HepG2 (cell line): ENCODE measurements around the gene TARM1. TPM values are rescaled to one million over a fixed set of nuclear protein-coding genes. Genes with fewer than 3 reads are reported as not detected.

Experiments used
- AHDC1 ChIP-seq: sonication (generic); formaldehyde crosslinking; IDR thresholded peaks from 2 replicates; pipeline ENCODE4 v1.5.1; 2020; ENCODE audit warnings: mild to moderate bottlenecking, missing genetic modification reagents, borderline replicate concordance
- BHLHE40 ChIP-seq: IDR thresholded peaks from 2 replicates; pipeline ENCODE4 v1.6.1; 2011; ENCODE audit warnings: low read length, improper control_type of control experiment
- CEBPB ChIP-seq: IDR thresholded peaks from 2 replicates; pipeline ENCODE4 v1.6.1; 2011; ENCODE audit warnings: low read depth, low read length, improper control_type of control experiment, borderline replicate concordance
- EP300 ChIP-seq, 3 experiments: sonication (generic) in 1 of 3; formaldehyde crosslinking in 1 of 3; IDR thresholded peaks; 2 replicates each; pipeline versions ENCODE4 v1.5.1 to v1.6.1; 2011 to 2020; ENCODE audit warnings: low read depth in 2 of 3, low read length in 2 of 3, borderline replicate concordance in 1 of 3, improper control_type of control experiment in 1 of 3, mild to moderate bottlenecking in 1 of 3, missing genetic modification reagents in 1 of 3, moderate library complexity in 1 of 3
- GATAD1 ChIP-seq: IDR thresholded peaks from 2 replicates; pipeline ENCODE4 v1.6.1; 2016; ENCODE audit warnings: missing genetic modification reagents, missing compliant biosample characterization
- PHF8 ChIP-seq: sonication (generic); formaldehyde crosslinking; IDR thresholded peaks from 2 replicates; pipeline ENCODE4 v1.5.0; 2020; ENCODE audit warnings: missing genetic modification reagents
- POGZ ChIP-seq: sonication (generic); formaldehyde crosslinking; IDR thresholded peaks from 2 replicates; pipeline ENCODE4 v1.4.0; 2020; ENCODE audit warnings: mild to moderate bottlenecking, missing genetic modification reagents
- SIX4 ChIP-seq: sonication (generic); formaldehyde crosslinking; IDR thresholded peaks from 2 replicates; pipeline ENCODE4 v1.4.0; 2020; ENCODE audit warnings: missing genetic modification reagents
- SNRNP70 ChIP-seq: fragments of 200-400 bp; formaldehyde crosslinking; IDR thresholded peaks from 2 replicates; pipeline ENCODE4 v1.6.1; 2017; ENCODE audit warnings: mild to moderate bottlenecking, low read depth, low read length, moderate library complexity
- SP4 ChIP-seq: sonication (generic); formaldehyde crosslinking; IDR thresholded peaks from 2 replicates; pipeline ENCODE4 v1.8.1; 2023; ENCODE audit warnings: mild to moderate bottlenecking, missing genetic modification reagents
- STAG1 ChIP-seq: sonication (generic); formaldehyde crosslinking; IDR thresholded peaks from 2 replicates; pipeline ENCODE4 v1.4.0; 2020; ENCODE audit warnings: missing genetic modification reagents
- THAP9 ChIP-seq: sonication (generic); formaldehyde crosslinking; IDR thresholded peaks from 2 replicates; pipeline ENCODE4; 2020; ENCODE audit warnings: missing genetic modification reagents, mild to moderate bottlenecking, borderline replicate concordance
- TSC22D2 ChIP-seq: sonication (generic); formaldehyde crosslinking; IDR thresholded peaks from 2 replicates; pipeline ENCODE4 v1.5.1; 2020; ENCODE audit warnings: missing genetic modification reagents, mild to moderate bottlenecking, borderline replicate concordance
- U2AF1 ChIP-seq: fragments of 200-400 bp; formaldehyde crosslinking; optimal IDR thresholded peaks from 2 replicates; pipeline ENCODE3; 2017; ENCODE audit warnings: mild to moderate bottlenecking, low read depth, low read length
- ZBTB42 ChIP-seq: sonication (generic); formaldehyde crosslinking; IDR thresholded peaks from 2 replicates; pipeline ENCODE4 v1.5.0; 2020; ENCODE audit warnings: mild to moderate bottlenecking, missing genetic modification reagents
- ZNF230 ChIP-seq: sonication (generic); formaldehyde crosslinking; IDR thresholded peaks from 2 replicates; pipeline ENCODE4 v1.4.0; 2020; ENCODE audit warnings: mild to moderate bottlenecking, missing genetic modification reagents
- ZNF484 ChIP-seq: sonication (generic); formaldehyde crosslinking; IDR thresholded peaks from 2 replicates; pipeline ENCODE4 v1.5.1; 2020; ENCODE audit warnings: mild to moderate bottlenecking, low read depth, missing genetic modification reagents, borderline replicate concordance
- ZNF512 ChIP-seq: sonication (generic); formaldehyde crosslinking; IDR thresholded peaks from 2 replicates; pipeline ENCODE4 v1.4.0; 2020; ENCODE audit warnings: mild to moderate bottlenecking, missing genetic modification reagents
- ZNF607 ChIP-seq: sonication (generic); formaldehyde crosslinking; IDR thresholded peaks from 2 replicates; pipeline ENCODE4 v1.5.1; 2020; ENCODE audit warnings: missing genetic modification reagents, mild to moderate bottlenecking, borderline replicate concordance
- polyA plus RNA-seq, 8 experiments: library from polyadenylated mRNA; depleted of rRNA in 3 of 8; stranded (reverse) in 7 of 8; unstranded in 1 of 8; fragments of >200 nt; fragmentation: Illumina TruSeq in 4 of 8; extraction: Trizol in 4 of 8; gene quantifications; 2 replicates each; pipeline versions ENCODE4 v1.2.1 to v1.2.3, GENCODE V29; 2011 to 2016; ENCODE audit warnings: low read depth in 4 of 8, missing spikeins in 1 of 8, mixed read lengths in 1 of 8; ENCODE audit not compliant: insufficient read depth in 1 of 8
- total RNA-seq, 5 experiments: library from RNA; depleted of rRNA; stranded (reverse); fragments of >200 nt; fragmentation: Illumina TruSeq; extraction: Trizol; gene quantifications; 2 replicates each; pipeline ENCODE4 v1.2.3, GENCODE V29; 2016; ENCODE audit warnings: low read depth in 1 of 5

TARM1 gene
- total and polyA plus RNA-seq, 2 of the 13 experiments (the other 11 are each of a cell fraction or from before 2014, with no cell fraction given): not detected

- TF ChIP-seq THAP9 (peak; percentile 99), SP4 (peak; percentile 40; the same call in 1 of the 2 replicates), SNRNP70 (no peak), TSC22D2 (CRISPR knock-in tag) (peak; percentile 56; the same call in 1 of the 2 replicates), GATAD1 (peak; percentile 97), ZBTB42 (CRISPR knock-in tag) (no peak), CEBPB (no peak), ZNF484 (no peak), SIX4 (CRISPR knock-in tag) (no peak), ZNF607 (CRISPR knock-in tag) (no peak), ZNF512 (CRISPR knock-in tag) (no peak), EP300 (IDR thresholded peaks at IDR 0.05; ENCODE audit: low read depth in 2 of 2, low read length in 2 of 2) (no peak), EP300 (CRISPR knock-in tag; IDR thresholded peaks at IDR 0.05; ENCODE audit: borderline replicate concordance) (peak; percentile 38; the same call in 1 of the 2 replicates), ZNF230 (CRISPR knock-in tag) (0 out of 2 replicates have a peak, but pooled peaks have one; percentile 69), POGZ (peak; percentile 64; the same call in 1 of the 2 replicates), STAG1 (CRISPR knock-in tag) (no peak), PHF8 (peak; percentile 85), BHLHE40 (no peak), U2AF1 (no peak), AHDC1 (CRISPR knock-in tag) (no peak)
Observed at GRCh38 chr19:54102421-54103169, 21.4 kb upstream of the TARM1 start, which contains the start of gene NDUFA3 (continued).
